H1 (cell line): ENCODE measurements around the gene MUC5AC. TPM values are rescaled to one million over a fixed set of nuclear protein-coding genes. Genes with fewer than 3 reads are reported as not detected.

ENCODE experiments used
- ATF2 ChIP-seq: IDR thresholded peaks from 2 replicates; pipeline ENCODE4 v1.6.1; 2012; ENCODE audit warnings: low read length, inconsistent platforms
- BCL11A ChIP-seq, 2 experiments: IDR thresholded peaks; one replicate each; pipeline ENCODE4 v1.6.1; 2011; ENCODE audit warnings: low read depth in 2 of 2, low read length in 2 of 2, mild to moderate bottlenecking in 2 of 2
- CREB1 ChIP-seq: IDR thresholded peaks from 2 replicates; pipeline ENCODE4 v1.6.1; 2012; ENCODE audit warnings: inconsistent platforms
- GABPA ChIP-seq: IDR thresholded peaks from 2 replicates; pipeline ENCODE4 v1.6.1; 2011; ENCODE audit warnings: mild to moderate bottlenecking, low read length, moderate library complexity, borderline replicate concordance; ENCODE audit not compliant: insufficient read depth
- NANOG ChIP-seq: IDR thresholded peaks from 2 replicates; pipeline ENCODE4 v1.6.1; 2011; ENCODE audit warnings: low read length, low read depth, mild to moderate bottlenecking, inconsistent platforms; ENCODE audit not compliant: insufficient read depth, poor library complexity, severe bottlenecking
- RBBP5 ChIP-seq: IDR thresholded peaks from 2 replicates; pipeline ENCODE4 v1.7.1; 2012; ENCODE audit warnings: low read depth, mild to moderate bottlenecking, inconsistent platforms, low read length, moderate library complexity, borderline replicate concordance
- TAF7 ChIP-seq: optimal IDR thresholded peaks from 2 replicates; pipeline ENCODE3; 2011; ENCODE audit warnings: low read depth, mild to moderate bottlenecking, inconsistent platforms, low read length, moderate library complexity, borderline replicate concordance
- polyA plus RNA-seq, 7 experiments: library from polyadenylated mRNA; depleted of rRNA in 3 of 7; stranded (reverse) in 5 of 7; unstranded in 2 of 7; fragments of >200 nt in 5 of 7; fragments of 200-250 nt in 2 of 7; gene quantifications; 1 replicate in 5 of 7; 2 replicates in 1 of 7; 4 replicates in 1 of 7; pipeline versions ENCODE4 v1.2.1 to v1.2.3, GENCODE V29; 2011 to 2013; ENCODE audit warnings: missing spikeins in 2 of 7, mixed read lengths in 2 of 7
- total RNA-seq: library from RNA; stranded (reverse); fragmentation: NEBNext Ultra II Directional; extraction: Animal tissue kit (Norgen Biotek cat#: 25700); gene quantifications from 2 replicates; pipeline ENCODE4 v1.2.1, GENCODE V29; 2021

The MUC5AC gene
- total and polyA plus RNA-seq, 2 of the 8 experiments (the other 6 are each of a cell fraction or from before 2014, with no cell fraction given): not detected

- no peak for TF ChIP-seq ATF2
- TF ChIP-seq TAF7: no peak
- TF ChIP-seq BCL11A (IDR thresholded peaks at IDR 0.05; ENCODE audit: low read depth in 2 of 2, low read length in 2 of 2): no peak
- TF ChIP-seq NANOG: no peak
- TF ChIP-seq CREB1: no peak
- no peak for TF ChIP-seq GABPA
- TF ChIP-seq RBBP5: no peak
Observed at GRCh38 chr11:1207401-1208143, 49.8 kb downstream of the MUC5AC start (continued).
